ENCODE results near the gene RASSF8.

DNA sequence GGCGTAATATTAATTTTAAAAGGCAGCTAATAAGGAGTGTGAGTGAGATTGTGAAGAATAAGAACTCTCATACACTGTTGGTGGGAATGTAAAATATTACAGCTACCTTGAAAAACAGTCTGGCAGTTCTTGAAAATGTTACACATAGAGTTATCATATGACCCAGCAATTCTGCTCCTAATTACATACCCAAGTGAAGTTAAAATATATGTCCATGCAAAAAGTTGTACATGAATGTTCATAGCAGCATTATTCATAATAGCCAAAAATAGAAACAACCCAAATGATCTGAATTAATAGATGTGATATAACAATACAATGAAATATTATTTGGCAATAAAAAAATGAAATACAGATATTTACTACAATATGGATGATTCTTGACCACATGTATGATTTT is 68.2 kb downstream of the RASSF8 start:
- TF ChIP-seq SUZ12 (IDR thresholded peaks at IDR 0.05; ENCODE audit: extremely low read depth, insufficient read depth, insufficient read length), result no peak
- no peak for TF ChIP-seq YY1 (IDR thresholded peaks at IDR 0.05; ENCODE audit: insufficient read depth, insufficient read length)

All from NT2/D1 (cell line).